Activated naive CD8-positive, alpha-beta T cell (primary cell): ENCODE data around the gene DCHS1.
"Not testable (repeated sequence)": the region's sequence is repeated elsewhere in the genome, so short reads cannot be mapped to it uniquely, and the experiment has no call there.

ENCODE experiments used
- H3K27ac Mint-ChIP-seq: one replicate; pipeline ENCODE4 v1.8.0; 2021; ENCODE audit warnings: mixed read lengths
- H3K27me3 Mint-ChIP-seq: one replicate; pipeline ENCODE4 v1.8.0; 2021; ENCODE audit warnings: mixed read lengths
- H3K36me3 Mint-ChIP-seq: one replicate; pipeline ENCODE4 v1.8.0; 2021; ENCODE audit warnings: mixed read lengths
- H3K4me1 Mint-ChIP-seq: one replicate; pipeline ENCODE4 v1.8.0; 2021; ENCODE audit warnings: low read depth, mixed read lengths
- H3K4me3 Mint-ChIP-seq: one replicate; pipeline ENCODE4 v1.8.0; 2021; ENCODE audit warnings: mild to moderate bottlenecking, mixed read lengths
- H3K9me3 Mint-ChIP-seq: one replicate; pipeline ENCODE4 v1.8.0; 2021; ENCODE audit warnings: low read depth, mixed read lengths

The DCHS1 gene, protein sequence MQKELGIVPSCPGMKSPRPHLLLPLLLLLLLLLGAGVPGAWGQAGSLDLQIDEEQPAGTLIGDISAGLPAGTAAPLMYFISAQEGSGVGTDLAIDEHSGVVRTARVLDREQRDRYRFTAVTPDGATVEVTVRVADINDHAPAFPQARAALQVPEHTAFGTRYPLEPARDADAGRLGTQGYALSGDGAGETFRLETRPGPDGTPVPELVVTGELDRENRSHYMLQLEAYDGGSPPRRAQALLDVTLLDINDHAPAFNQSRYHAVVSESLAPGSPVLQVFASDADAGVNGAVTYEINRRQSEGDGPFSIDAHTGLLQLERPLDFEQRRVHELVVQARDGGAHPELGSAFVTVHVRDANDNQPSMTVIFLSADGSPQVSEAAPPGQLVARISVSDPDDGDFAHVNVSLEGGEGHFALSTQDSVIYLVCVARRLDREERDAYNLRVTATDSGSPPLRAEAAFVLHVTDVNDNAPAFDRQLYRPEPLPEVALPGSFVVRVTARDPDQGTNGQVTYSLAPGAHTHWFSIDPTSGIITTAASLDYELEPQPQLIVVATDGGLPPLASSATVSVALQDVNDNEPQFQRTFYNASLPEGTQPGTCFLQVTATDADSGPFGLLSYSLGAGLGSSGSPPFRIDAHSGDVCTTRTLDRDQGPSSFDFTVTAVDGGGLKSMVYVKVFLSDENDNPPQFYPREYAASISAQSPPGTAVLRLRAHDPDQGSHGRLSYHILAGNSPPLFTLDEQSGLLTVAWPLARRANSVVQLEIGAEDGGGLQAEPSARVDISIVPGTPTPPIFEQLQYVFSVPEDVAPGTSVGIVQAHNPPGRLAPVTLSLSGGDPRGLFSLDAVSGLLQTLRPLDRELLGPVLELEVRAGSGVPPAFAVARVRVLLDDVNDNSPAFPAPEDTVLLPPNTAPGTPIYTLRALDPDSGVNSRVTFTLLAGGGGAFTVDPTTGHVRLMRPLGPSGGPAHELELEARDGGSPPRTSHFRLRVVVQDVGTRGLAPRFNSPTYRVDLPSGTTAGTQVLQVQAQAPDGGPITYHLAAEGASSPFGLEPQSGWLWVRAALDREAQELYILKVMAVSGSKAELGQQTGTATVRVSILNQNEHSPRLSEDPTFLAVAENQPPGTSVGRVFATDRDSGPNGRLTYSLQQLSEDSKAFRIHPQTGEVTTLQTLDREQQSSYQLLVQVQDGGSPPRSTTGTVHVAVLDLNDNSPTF (N-terminal part only)

DNA sequence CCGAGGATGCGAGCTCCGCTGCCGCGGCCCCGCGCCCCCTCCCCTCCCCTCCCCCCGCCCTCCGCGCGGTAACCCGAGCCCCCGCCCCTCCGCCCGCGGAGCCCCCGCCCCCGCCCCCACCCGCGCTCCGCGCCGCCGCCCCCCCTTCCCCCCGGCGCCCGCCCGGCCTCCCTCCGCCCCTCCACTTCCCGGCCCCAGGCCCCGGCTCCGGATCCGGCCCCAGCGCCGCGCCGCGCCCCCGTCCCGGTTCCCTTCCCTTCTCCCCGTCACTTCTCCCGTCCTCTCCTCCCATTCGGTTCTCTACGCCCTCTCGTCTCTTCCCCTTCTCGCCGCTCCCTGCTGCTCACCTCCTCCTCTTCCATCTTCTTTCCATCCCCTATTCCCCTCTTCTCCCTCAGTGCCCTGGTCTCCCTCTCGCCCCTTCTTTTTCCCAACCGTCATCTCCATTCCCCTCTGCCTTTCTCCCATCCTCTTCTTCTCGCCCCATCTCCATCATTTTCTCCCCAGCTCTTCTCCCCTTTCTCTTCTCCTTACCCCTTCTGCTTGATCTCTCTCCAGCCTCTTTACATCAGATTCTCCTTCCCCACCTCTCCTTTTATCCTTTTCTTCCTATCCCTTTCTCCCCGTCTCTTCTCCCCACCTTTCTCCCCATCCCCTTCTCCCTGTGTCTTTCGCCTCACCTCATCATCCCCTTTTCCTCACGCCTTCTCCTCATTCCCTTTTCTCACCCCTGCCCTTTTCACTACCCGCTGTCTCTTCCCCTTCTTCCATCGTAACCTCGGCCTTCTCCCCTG, at the start of gene DCHS1:
DCHS1 (minus strand) TSS at position 20 of the 794 bp plus-strand sequence. CDS start 14,196 bp downstream, outside the sequence.
- H3K27me3 Mint-ChIP-seq = no peaks in the 10 kb centered on the region
- H3K9me3 Mint-ChIP-seq = no peaks in the 10 kb centered on the region
- H3K4me3 Mint-ChIP-seq = peak within 1 kb of the TSS; percentile 66
- no peaks in the 10 kb centered on the region for H3K36me3 Mint-ChIP-seq
- H3K27ac Mint-ChIP-seq = peak within 1 kb of the TSS; percentile 62
- peaks cover 2% of the 10 kb centered on the region for H3K4me1 Mint-ChIP-seq

DNA sequence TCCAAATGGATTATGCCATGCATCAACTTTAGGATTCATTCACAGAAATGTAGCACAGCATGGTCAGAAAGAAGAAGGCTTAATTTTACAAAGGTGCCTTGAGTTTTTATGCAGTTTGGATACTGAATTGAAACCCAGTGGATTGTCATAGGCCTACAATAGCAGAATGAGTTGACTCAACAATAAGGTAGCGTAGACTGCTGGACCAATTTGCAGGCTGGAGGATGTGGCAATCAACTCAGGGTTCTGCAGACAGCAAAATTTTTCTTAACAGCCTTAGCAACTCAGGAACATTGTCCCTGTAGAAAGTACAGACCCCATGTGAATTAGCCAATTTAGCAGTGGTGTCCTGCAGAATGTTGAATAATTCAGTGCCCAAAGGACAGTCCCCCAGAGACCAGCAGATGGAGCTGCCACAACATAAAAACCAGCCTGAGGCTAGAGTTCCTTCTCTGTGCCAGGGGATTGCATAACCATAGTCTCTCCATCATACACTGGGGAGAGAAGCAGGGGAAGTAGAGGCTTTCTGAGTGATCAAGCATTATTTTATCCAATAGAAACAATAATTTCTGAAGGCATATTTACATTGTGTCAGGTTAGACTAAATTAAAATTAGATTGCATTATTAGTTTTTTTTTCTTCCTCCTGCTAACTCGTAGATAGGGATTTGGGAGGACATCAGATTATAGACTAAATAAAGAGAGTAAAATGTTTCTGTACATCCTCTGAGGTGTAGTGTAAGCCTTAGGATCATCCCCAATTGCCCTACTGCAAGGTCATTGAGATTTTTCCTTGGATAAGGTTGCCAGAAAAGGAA, 47.8 kb upstream of the DCHS1 start:
- H3K4me3 Mint-ChIP-seq = no peak overlapping the region
- peaks cover 13% of the 10 kb centered on the region for H3K4me1 Mint-ChIP-seq
- H3K27ac Mint-ChIP-seq = no peak overlapping the region

DNA sequence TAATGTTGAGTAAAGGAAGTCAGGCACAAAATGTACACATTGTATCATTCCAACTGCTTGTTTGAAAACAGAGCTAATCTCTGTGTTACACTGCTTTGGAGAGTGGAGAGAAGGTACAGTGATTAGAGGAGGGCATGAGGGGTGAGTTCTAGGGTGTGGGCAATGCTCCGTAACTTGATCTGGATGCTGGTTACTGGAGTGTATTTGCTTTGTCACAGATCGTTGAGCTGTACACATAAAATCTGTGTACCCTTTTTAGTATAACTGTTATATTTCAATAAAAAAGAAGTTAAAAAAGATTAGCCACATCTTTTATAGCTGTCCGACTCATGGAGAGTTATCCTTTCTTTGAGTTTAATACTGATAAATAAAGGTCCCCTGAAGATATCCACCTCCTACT, 46.3 kb upstream of the DCHS1 start:
- peaks cover 13% of the 10 kb centered on the region for H3K4me1 Mint-ChIP-seq
- not testable (repeated sequence) for H3K9me3 Mint-ChIP-seq, H3K4me3 Mint-ChIP-seq, H3K36me3 Mint-ChIP-seq, H3K27me3 Mint-ChIP-seq
- peak overlapping the region; percentile 47 for H3K27ac Mint-ChIP-seq

More for the DNA sequence above, 47.8 kb upstream of the DCHS1 start:
- Mint-ChIP-seq H3K36me3 (no peaks in the 10 kb centered on the region), H3K27me3 (no peaks in the 10 kb centered on the region), H3K9me3 (no peaks in the 10 kb centered on the region)

DNA sequence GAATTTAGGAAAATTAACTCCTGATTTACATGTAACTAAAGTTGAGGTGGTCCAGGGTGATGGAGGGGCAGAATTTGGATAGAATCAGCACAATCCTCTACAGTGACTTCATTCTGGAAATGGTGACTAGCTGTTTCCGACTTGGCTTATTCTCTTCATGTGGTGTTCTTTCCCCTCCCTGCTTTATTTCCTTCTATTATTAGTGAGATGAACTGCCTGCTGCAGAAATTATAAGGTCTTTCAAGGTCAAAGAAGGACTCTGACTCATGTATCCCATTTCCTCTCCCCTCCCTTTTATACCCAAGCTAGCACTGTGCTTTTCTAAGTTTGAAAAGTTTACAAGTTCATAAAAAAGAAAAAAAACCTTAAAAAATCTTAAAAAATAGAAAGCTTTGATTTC, 39.8 kb upstream of the DCHS1 start:
- peak overlapping the region; percentile 72 for H3K27ac Mint-ChIP-seq
- H3K4me1 Mint-ChIP-seq = peaks cover 34% of the 10 kb centered on the region
- H3K4me3 Mint-ChIP-seq = peak overlapping the region; percentile 6
- H3K9me3 Mint-ChIP-seq = no peaks in the 10 kb centered on the region
- H3K36me3 Mint-ChIP-seq = no peaks in the 10 kb centered on the region
- no peaks in the 10 kb centered on the region for H3K27me3 Mint-ChIP-seq

DNA sequence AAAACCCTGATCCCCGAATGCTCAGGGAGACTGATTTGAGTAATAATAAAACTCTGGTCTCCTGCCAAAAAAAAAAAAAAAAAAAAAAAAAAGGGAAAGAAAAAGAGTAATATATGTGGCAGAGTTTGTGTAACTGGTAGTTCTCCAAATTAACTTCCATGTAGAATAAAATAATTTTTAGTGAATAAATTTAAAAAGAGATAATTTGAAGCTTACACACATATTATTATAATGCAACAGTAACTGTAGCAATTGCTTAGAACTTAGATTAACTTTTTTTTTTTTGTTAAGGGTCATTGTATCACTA, 38.6 kb upstream of the DCHS1 start:
- Mint-ChIP-seq H3K4me1 (peaks cover 34% of the 10 kb centered on the region), H3K4me3 (peak overlapping the region; percentile 64), H3K9me3 (no peaks in the 10 kb centered on the region), H3K27ac (peak overlapping the region; percentile 76), H3K36me3 (no peaks in the 10 kb centered on the region), H3K27me3 (no peaks in the 10 kb centered on the region)

DNA sequence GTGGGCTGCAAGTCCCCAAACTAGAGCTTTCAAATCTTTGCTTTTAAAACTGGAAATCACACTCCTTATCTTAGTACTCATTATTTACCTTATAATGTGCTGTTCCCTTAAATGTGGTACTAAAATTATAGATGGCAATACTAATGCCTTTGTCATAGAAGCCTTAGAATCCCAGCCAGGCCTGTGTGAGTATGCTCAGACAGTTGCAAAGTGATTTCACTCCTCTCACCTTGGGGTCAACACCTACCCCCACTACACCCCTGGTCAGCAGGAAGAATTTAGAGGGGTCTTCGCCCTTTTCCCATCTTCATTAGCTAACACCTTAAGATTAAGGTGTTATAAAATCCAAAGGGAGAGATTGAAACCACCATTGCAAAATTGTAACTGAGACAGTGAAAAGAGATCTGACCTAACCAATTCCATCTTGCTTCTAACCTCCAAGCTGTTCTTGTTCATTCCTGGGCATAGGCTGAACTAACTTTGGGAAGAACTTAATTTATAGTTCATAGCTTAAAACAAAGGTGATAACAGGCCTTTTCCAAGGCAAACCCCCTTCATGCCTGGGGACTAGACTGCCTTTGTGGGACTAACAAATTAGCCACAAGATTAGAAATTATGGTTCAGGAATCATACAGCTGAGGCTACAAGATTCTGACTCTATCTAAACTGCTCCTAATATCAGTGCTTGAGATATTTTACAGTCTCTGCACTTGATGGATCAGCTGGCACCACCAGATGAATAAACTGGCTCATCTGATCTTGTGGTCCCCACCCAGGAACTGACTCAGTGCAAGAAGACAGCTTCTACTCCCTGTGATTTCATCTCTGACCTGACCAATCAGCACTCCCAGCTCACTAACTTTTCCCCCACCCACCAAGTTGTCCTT, 38.0 kb upstream of the DCHS1 start:
- Mint-ChIP-seq H3K9me3 (no peaks in the 10 kb centered on the region), H3K36me3 (no peaks in the 10 kb centered on the region), H3K4me1 (peaks cover 34% of the 10 kb centered on the region), H3K4me3 (peak overlapping the region; percentile 64), H3K27me3 (no peaks in the 10 kb centered on the region), H3K27ac (peak overlapping the region; percentile 76)

DNA sequence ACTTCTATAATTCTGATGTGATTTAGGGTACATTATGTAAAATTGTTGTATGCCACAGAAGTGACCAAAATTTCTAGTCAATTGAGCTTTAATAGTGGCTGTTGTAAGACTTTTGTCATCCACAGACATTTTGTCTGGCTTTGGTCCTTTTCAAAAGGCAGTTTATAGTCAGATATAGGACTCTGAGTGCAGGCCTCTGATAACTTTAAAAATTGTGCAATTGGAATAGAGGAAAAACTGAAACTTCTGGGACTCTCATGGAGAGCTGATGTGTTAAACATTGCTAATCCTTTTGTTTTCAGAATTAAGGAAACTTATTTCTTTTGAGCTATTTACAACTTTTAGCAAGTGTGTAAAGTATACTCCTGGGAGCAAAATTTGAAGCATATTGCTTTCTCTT, 36.5 kb upstream of the DCHS1 start:
- Mint-ChIP-seq H3K9me3 (no peaks in the 10 kb centered on the region), H3K27me3 (no peaks in the 10 kb centered on the region), H3K4me3 (no peak overlapping the region), H3K36me3 (no peaks in the 10 kb centered on the region), H3K4me1 (peaks cover 32% of the 10 kb centered on the region), H3K27ac (no peak overlapping the region)

DNA sequence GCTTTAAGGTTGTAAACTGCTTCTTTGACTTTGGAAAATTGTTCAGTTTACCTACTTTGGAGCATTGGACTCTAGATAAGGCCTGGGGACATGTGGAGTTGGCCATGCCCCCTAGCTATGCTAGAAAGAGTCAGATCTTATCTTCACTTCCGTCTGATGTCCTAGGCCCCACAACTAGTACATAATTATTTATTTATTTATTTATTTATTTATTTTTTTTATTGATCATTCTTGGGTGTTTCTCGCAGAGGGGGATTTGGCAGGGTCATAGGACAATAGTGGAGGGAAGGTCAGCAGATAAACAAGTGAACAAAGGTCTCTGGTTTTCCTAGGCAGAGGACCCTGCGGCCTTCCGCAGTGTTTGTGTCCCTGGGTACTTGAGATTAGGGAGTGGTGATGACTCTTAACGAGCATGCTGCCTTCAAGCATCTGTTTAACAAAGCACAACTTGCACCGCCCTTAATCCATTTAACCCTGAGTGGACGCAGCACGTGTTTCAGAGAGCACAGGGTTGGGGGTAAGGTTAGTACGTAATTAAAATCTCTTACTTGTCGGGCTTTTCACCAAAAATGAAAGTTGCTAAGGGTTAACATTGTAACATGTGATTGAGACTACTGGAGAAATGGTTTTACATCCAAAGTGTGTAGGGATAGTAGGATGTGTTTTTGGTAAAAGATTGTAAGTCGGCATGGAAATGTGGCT, 35.0 kb upstream of the DCHS1 start:
- Mint-ChIP-seq H3K27ac (peak overlapping the region; percentile 46), H3K4me1 (peaks cover 26% of the 10 kb centered on the region)
- H3K27me3 Mint-ChIP-seq, H3K4me3 Mint-ChIP-seq, H3K9me3 Mint-ChIP-seq, H3K36me3 Mint-ChIP-seq: not testable (repeated sequence)

DNA sequence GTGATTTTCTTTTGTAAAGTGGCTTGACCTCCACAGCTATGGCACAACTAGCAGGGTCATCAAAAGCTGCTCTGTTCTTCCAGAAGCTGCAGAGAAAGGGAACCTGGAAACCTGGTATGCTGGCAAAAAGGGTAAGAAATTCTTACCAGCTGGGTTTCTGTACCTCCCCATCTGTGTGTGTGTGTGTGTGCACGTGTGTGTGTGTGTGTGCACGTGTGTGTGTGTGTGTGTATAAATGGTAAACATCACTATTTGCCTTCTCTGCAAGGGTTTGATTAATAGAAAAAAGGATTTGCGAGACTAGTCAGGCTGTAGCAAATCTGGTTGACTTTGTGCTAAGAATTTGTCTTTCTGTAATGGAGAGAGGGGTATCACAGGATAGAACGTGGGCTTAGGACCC, 32.3 kb upstream of the DCHS1 start:
- Mint-ChIP-seq H3K27me3 (no peaks in the 10 kb centered on the region), H3K9me3 (no peaks in the 10 kb centered on the region), H3K27ac (no peak overlapping the region), H3K4me1 (peaks cover 8% of the 10 kb centered on the region), H3K36me3 (no peaks in the 10 kb centered on the region), H3K4me3 (no peak overlapping the region)

DNA sequence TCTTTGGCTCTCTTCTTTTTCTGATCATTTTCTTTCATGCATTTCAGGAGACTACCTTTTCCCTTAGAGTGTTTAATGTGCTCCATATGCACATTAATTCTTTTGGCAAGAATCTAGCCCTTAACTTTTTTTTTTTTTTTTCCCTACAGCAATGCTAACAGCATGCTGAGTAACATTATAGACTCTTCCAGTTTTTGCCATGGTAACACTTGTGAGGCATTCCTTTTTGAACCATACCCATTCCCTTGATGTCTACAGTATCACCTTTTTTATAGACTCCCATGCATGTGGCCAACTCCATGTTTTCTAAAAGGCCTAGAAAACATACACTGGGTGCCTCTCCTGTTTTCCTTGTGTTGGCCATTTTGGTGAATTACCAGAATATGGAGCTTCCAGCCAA, 30.4 kb upstream of the DCHS1 start:
- peaks cover 4% of the 10 kb centered on the region for H3K36me3 Mint-ChIP-seq
- no peaks in the 10 kb centered on the region for H3K27me3 Mint-ChIP-seq
- peaks cover 17% of the 10 kb centered on the region for H3K4me1 Mint-ChIP-seq
- peak overlapping the region; percentile 77 for H3K27ac Mint-ChIP-seq
- H3K9me3 Mint-ChIP-seq = no peaks in the 10 kb centered on the region
- H3K4me3 Mint-ChIP-seq = peak overlapping the region; percentile 28

DNA sequence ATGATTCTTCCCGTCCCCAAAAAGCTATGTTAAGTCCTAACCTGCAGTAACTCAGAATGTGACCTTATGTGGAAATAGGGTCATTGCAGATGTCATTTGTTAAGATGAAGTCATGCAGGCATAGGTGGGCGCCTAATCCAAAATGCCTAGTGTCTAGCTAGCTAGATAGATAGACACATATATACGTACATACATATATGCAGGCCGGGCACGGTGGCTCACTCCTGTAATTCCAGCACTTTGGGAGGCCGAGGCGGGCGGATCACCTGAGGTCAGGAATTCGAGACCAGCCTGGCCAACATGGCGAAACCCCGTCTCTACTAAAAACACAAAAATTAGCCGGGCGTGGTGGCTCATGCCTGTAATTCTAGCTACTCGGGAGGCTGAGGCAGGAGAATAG, 28.5 kb upstream of the DCHS1 start:
- H3K27me3 Mint-ChIP-seq, H3K9me3 Mint-ChIP-seq: not testable (repeated sequence)
- peaks cover 16% of the 10 kb centered on the region for H3K36me3 Mint-ChIP-seq

DNA sequence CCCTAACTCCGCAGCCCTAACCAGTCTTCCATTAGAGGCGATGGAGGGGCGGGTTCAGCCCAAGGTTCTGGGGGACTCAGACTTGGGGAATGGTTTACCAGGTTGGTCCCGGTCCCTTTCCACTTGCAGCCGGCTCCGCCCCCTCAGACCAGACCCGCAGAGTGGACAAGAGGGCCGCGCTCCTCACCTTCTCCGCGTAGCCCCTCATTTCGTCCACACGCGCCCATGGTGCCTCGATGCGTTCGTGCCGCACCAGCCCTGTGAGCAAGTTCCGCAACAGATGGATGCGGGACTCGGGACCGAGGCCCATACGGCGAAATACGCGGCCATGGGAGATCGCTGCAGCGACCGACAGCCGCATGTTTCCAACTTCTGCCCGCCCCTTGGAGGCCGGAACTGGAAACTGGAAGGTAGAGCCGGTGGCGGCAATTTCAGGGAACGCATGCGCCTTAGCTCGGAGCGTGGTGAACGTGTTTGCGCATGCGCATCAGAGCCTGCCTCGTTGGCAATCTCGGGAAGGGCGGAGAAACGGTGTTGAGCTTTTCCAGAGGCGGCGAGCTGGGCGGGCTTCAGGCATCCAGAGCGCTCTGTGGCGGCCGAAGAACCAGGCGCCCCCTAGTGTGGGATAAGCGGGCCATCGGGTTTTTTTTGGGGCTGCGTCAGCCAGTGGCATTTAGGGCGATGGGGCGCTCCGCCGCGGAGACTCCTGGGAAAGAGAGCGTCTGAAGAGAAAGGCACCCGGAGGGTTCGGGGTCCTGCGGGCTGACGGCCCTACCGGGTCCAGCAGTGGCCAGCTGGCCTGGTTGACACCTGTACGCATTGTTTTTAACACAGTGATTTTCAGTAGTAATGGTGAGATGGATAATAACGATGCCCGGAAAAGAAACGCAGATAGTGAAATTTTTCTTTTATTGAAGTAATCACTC, 27.6 kb upstream of the DCHS1 start, which contains the start of gene MRPL17:
MRPL17 (minus strand) TSS at position 405 of the 926 bp plus-strand sequence; CDS start at position 361, 44 bp downstream.
- peak within 1 kb of the TSS; percentile 100 for H3K27ac Mint-ChIP-seq

More for the DNA sequence above, 28.5 kb upstream of the DCHS1 start:
- H3K4me3 Mint-ChIP-seq = peak overlapping the region; percentile 99
- H3K4me1 Mint-ChIP-seq = peaks cover 26% of the 10 kb centered on the region
- H3K27ac Mint-ChIP-seq = peak overlapping the region; percentile 100

More for the DNA sequence above, 27.6 kb upstream of the DCHS1 start, which contains the start of gene MRPL17:
- Mint-ChIP-seq H3K4me3 (peak within 1 kb of the TSS; percentile 99), H3K4me1 (peaks cover 27% of the 10 kb centered on the region), H3K9me3 (no peaks in the 10 kb centered on the region), H3K36me3 (peaks cover 17% of the 10 kb centered on the region), H3K27me3 (no peaks in the 10 kb centered on the region)
